H4 (cell line): ENCODE data around the gene TNNI2. TPM values are rescaled to one million over a fixed set of nuclear protein-coding genes. Genes with fewer than 3 reads are reported as not detected.
A peak's percentile ranks its signal among the peaks of the same experiment; 100 is the strongest.
"Not testable (repeated sequence)": the region's sequence is repeated elsewhere in the genome, so short reads cannot be mapped to it uniquely, and the experiment has no call there.

Experiments
- DNase-seq: peaks from one replicate; pipeline ENCODE4 v3.0.0-alpha.2; 2015; ENCODE audit warnings: low spot score
- total RNA-seq: library from RNA; depleted of rRNA; stranded (reverse); fragments of >200 nt; shearing (Covaris generic); gene quantifications from 2 replicates; pipeline ENCODE4 v1.2.3, GENCODE V29; 2014; rRNA removed

Gene TNNI2
- total RNA-seq = not detected in 2 replicates

DNA sequence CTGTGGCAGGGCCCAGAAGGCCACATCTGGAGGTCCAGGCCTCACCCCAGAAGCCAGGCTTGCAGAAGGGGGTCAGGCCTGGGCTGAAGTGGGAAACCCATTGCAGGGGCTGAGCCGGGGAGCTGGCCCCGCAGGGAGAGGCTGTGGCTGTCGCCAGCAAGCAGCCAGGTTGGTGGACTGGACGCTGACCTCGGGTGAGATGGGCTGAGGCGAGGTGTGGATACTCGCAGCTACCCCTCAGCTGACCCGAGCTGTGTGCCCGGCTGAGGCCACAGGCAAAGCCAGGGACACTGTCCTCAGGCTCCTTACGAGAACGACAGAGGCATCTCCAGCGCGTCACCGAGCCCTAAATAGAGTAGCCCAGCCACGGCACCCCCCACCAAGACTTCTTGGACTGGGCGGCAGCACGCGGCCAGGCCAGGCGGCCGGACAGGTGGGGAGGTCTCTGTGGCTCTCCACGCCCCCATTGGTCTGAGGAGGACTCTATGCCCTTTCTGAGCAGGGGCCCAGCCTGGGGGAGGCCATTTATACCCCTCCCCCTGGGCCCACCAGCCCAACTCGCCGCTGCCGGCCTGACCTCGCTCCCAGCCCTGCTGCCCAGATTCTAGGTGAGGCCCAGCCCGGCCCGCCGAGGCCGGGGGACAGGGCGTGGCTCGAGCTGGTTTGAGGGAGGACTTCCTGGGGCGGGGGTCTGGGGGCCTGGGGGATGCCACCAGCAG, at the start of gene TNNI2:
TNNI2 (plus strand) TSS at position 556 of the 719 bp plus-strand sequence. CDS start 716 bp downstream, outside the sequence.
- no peak for DNase-seq

GRCh38 chr11:1791912-1792311, 46.9 kb upstream of the TNNI2 start:
- DNase-seq = no peak

- DNase-seq = no peak
Observed at GRCh38 chr11:1792461-1792860, 46.3 kb upstream of the TNNI2 start.

GRCh38 chr11:1793081-1793480, 45.7 kb upstream of the TNNI2 start:
- DNase-seq = no peak

DNA sequence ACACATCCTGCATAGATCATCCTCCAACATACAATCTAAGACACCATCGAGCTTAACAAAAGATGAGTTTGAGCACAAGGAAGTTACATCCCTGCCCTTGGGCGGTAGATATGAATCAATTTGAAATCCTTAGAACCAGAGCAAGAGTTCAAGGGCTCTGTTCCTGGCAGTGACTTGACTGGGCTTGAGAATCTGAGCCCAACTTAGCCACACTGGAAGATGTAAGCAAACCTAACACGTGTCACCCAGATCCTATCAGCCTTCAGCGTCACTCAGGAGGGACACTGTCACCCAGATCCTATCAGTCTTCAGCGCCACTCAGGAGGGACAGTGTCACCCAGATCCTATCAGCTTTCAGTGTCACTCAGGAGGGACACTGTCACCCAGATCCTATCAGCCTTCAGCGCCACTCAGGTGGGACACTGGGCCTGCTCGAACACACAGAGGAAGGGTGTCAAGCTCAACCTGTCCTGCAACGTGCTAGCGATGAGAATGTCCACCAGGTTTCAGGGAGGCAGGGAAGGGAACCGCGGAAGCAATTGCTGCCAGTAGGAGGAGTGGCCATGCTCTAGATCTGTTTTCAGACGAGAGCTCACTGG, 42.3 kb upstream of the TNNI2 start:
- peak; percentile 18 for DNase-seq

GRCh38 chr11:1797391-1798125, 41.2 kb upstream of the TNNI2 start:
- DNase-seq = no peak

DNA sequence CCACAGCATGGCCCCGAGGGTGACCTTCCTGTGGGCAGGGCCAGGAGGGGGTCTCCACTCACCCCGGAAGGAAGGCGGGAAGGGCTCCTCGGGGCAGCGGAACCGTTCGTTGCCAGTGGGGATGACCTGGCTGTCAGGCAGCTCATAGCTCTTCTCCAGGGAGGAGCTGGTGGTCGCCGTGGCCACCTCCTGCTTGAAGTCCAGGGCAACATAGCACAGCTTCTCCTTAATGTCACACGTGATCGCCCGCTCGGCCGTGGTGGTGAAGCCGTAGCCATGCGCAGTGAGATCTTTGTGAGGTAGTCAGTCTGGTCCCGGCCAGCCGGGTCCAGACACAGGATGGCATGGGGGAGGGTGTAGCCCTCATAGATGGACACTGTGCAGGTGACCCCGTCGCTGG, 35.5 kb upstream of the TNNI2 start:
- DNase-seq = no peak

DNA sequence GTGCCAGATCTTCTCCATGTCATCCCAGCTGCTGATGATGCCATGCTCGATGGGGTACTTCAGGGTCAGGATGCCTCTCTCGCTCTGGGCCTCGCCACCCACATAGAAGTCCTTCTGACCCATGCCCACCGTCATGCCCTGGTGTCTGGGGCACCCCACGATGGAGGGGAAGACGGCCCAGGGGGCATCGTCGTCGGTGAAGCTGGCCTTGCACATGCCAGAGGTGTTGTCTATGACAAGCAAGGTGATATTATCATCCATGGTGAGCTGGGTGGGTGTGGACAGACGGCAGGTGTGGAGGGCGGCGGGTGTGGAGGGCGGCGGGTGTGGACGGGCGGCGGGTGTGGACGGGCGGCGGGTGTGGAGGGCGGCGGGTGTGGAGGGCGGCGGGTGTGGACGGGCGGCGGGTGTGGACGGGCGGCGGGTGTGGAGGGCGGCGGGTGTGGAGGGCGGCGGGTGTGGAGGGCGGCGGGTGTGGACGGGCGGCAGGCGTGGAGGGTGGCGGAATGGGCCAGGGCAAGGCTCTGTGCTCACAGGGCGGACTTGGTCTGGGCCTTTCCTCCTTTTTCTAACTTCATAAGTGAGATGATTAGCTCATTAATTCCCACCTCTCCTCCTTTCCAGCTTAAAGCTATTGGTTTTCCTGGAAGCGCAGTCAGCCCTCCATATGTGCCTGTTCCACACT, 34.8 kb upstream of the TNNI2 start:
- not testable (repeated sequence) for DNase-seq

- DNase-seq = no peak
Observed at GRCh38 chr11:1805525-1805924, 33.3 kb upstream of the TNNI2 start.

GRCh38 chr11:1807264-1807995, 31.4 kb upstream of the TNNI2 start:
- DNase-seq = no peak

- DNase-seq = no peak
Observed at GRCh38 chr11:1810761-1811160, 28.0 kb upstream of the TNNI2 start.

GRCh38 chr11:1812274-1812673, 26.5 kb upstream of the TNNI2 start:
- DNase-seq = no peak

GRCh38 chr11:1812801-1813200, 26.0 kb upstream of the TNNI2 start:
- DNase-seq = no peak

GRCh38 chr11:1813356-1813755, 25.4 kb upstream of the TNNI2 start:
- DNase-seq = not testable (repeated sequence)

DNA sequence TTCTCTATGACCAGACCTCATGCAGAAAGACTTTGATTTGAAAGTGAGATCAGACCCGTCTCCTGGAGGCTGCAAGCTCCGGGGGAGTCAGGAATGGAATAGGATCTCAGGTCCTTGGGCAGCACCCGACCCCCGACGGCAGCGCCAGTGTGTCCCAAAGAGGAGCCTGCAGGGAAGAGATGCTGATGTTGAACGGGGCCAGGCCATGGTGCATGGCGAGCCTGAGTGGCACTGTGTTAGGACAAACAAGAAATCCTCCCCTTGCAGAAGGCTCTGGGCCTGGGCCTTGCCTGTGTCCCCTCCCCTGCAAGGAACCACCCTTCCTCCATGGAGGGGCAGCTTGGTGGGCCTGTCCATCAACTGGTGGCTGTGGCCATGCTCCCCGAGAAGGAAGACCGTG, 24.1 kb upstream of the TNNI2 start:
- no peak for DNase-seq

GRCh38 chr11:1815311-1815710, 23.5 kb upstream of the TNNI2 start:
- no peak for DNase-seq

DNA sequence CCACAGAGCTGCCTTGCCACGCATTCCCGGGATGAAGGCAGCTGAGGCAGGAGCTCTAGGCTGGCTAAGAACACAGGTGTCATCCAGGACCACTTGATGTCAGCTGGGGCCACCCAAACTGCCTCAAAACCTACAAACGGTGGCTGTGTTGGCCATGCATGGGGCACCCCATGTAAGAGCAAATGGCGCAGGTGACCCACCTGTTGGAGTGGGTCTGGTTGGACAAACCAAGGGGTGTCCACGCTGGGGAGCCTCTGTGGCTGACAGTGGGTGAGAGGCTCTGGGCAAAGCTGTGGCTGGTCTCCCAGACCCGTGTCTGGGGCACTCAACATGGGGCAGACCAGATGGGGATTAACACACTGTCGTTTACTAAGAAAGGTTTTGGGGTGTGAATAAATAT, 23.0 kb upstream of the TNNI2 start:
- DNase-seq = no peak

GRCh38 chr11:1817000-1817399, 21.8 kb upstream of the TNNI2 start:
- no peak for DNase-seq

DNA sequence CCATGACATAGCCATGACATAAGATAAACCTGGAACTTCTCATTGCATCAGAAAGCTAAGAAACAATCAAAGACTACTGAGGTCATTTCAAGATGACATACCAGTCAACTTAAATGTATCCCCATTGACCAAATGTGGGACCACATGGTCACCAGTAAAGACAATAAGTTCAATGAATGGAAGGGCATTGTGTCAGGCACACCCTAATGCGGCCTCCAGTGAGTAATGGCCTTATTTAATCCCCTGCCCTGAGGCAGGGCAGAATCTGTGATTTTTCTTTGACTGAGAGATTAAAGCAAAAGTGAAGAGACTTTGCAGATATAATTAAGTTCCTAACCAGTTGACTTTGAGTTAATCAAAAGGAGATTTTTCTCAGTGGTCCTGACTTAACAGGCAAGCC, 21.3 kb upstream of the TNNI2 start:
- no peak for DNase-seq

- DNase-seq = no peak
Observed at GRCh38 chr11:1819074-1819473, 19.7 kb upstream of the TNNI2 start.

- no peak for DNase-seq
Observed at GRCh38 chr11:1820463-1821325, 18.1 kb upstream of the TNNI2 start.
